SKM-1 treated with dmso at 0.1 percent for 144 hours (cell line): Measurements from ENCODE around the gene RTN4R.
"Not testable (repeated sequence)": the region's sequence is repeated elsewhere in the genome, so short reads cannot be mapped to it uniquely, and the experiment has no call there.

Source experiments
- DNase-seq: peaks from one replicate; lab custom pipeline; 2025; ENCODE audit not compliant: unreplicated experiment; lab: John Stamatoyannopoulos, UW

RTN4R gene

GRCh38 chr22:20272700-20273099, 4.6 kb upstream of the RTN4R start:
- DNase-seq: no peak

DNA sequence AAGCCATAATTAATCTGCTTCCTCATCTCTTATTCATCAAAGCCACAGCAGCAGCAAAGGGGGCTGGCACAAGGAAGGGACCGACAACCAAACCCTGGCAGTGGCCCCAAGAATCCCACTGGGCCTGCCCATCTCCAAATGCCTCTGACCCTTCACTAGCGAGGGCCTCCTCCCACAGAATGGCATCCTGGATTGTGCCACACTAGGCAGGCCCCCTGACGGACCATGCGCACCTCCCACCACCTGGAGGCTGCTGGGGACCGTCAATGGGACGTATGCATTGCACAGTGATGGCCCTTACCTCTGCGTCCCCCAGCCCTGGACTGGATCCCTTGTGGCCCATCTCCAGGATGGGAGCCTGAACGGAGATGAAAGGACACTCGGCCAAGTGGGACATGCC, 4.1 kb upstream of the RTN4R start:
- no peak for DNase-seq

DNA sequence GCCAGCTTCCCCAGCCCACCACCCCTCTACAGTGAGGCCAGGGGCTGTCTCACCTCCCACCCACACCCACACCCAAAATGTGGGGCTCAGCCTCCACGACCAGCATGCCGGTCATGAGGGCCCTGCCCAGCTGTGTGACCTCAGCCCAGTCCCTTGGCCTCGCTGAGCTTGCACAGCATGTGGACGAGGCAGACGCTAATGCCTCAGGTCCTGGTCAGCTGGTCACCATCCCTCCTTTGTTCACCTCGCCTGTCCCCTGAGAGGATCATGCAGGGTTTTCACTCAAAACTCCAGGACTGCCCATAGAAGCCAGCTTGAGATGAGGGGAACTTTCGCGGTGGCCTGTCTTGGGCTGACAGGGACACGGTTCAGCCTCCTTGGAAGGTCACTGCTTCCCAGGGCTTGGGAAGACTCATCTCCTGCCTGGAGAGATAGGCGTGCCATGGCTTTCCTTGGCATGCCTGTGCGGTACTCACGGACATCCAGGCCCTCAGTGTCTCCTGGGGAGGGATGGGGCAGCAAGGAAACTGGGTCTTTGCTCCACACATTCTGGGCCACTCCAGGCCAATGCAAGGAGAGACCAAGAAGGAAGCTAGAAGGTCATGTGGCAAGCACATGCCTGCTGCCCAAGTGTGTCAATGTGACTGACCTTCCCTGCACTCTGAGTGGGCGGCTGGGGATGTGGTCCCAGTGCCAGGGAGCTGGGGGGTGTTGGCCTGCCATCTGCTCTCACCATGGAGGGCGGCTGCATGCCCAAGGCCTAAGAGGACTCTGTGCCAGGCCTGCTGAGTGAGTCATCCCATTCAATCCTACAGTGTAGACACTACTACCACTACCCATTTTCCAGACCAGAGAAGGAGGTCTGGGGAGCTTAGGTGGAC, 3.2 kb upstream of the RTN4R start:
- no peak for DNase-seq

- DNase-seq: not testable (repeated sequence)
These were observed 2.3 kb upstream of the RTN4R start for GRCh38 chr22:20270190-20271113.

DNA sequence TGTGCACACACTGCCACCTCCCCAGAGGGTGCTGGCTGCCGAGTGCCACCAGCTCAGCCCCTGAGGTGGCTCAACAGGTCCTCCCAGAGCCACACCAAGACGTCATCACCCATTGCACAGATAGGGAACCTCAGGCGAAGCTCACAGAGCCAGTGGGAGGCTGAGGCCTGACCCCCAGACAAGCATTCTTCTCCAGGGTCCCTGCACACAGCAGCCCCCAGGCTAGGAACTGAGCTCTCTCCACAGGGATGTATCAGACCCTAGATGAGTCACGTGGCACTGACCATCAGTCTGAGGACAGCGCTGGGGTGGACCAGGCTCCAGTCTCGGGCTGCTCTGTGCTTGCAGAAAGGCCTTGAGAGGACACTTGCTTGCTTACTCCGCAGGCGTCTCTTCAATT, 1.6 kb upstream of the RTN4R start:
- DNase-seq: not testable (repeated sequence)

DNA sequence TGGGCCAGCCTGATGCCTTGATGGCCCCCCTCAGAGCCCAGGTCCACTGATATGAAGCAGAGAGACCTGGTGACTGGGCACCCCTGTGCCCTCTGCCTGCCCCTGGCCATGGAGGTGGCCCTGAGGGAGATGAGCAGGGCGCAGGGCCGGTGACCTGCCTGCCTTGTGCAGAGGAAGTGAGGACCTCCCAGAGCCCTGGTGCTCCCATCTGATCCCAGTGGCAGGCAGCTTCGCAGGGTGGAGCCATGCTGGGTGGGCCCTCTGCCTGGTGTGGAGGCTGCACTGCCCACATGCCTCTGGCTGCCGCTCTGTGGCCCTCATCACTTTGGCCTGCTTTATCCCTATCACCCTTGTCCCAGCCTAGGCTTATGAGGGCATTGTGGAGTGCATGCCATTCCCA, 1.1 kb upstream of the RTN4R start:
- DNase-seq: not testable (repeated sequence)

DNA sequence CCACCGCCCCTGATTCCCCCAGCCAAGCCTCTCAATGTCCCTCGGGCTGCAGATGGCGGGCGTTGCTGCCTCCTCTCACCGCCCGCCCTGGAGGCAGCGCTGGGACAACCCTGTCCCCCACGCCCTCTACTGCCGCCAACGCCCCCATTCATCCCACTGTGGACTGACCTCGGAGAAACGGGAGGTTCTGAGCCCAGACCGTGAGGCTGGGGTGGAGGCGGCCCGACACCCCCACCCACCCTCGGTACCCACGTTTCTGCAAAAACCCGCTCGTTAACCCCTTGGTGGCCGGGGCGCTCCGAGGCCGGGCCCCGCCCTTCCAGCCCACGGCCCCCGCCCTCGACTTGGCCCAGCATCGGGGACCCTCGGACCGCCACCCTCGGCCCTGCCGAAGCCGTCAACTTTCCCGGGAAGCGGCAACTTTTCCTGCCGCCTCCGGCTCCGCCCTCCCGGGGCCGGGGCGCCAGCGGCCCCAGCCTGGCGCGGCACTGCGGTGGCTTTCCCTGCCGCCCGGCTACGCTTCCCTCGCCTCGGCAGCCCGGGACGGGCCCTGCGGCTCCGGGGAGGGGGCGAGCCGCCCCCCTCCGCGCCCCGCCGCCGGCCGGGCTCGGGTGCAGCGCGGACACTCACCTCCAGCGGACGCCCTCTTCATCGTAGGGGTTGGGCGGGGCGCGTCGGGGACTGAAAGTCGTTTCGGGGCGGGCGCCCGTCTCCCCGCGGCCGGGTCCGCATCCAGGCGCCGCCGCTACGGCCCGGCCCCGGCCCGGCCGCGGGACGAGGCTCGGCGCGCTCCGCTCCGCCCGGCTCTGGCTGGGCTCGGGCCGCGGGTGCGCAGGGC, 458 bp downstream of the RTN4R start:
- no peak for DNase-seq

DNA sequence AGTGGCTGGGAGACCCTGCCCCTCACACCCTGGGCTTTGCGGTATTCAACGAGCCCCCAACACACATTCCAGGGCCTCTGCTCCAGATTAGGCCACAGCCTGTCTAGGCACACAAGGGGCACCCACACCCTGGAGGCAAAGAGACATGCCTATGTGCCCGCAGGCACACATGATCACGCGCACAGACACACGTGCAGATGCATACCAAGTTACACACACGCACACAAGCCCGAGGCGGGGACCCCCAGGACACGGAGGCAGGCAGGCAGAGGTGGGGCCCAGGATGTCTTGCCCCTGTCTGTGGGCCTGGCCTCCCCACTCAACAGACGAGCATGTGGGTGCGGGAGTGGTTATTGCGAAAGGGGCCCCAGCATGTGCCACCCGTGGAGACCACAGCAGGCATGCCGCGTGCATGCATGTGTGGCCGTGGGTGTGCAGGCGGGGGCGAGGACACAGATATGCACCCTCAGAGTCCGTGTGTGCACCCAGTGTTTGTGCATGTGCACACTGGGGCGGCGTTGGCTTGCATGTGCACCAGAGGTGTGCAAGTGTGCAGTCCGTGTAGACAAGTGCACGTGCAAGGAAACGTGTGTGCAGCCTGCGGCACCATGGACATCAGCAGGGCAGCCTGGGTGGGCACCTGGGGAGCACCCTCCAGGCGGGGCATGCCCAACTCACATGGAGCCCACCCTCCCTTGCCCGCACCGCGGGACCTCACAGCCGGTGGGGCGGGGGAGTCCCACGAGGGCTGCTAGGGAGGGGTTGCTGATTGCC, 1.3 kb downstream of the RTN4R start:
- DNase-seq: not testable (repeated sequence)

GRCh38 chr22:20265772-20266666, 2.1 kb downstream of the RTN4R start:
- DNase-seq: not testable (repeated sequence)

DNA sequence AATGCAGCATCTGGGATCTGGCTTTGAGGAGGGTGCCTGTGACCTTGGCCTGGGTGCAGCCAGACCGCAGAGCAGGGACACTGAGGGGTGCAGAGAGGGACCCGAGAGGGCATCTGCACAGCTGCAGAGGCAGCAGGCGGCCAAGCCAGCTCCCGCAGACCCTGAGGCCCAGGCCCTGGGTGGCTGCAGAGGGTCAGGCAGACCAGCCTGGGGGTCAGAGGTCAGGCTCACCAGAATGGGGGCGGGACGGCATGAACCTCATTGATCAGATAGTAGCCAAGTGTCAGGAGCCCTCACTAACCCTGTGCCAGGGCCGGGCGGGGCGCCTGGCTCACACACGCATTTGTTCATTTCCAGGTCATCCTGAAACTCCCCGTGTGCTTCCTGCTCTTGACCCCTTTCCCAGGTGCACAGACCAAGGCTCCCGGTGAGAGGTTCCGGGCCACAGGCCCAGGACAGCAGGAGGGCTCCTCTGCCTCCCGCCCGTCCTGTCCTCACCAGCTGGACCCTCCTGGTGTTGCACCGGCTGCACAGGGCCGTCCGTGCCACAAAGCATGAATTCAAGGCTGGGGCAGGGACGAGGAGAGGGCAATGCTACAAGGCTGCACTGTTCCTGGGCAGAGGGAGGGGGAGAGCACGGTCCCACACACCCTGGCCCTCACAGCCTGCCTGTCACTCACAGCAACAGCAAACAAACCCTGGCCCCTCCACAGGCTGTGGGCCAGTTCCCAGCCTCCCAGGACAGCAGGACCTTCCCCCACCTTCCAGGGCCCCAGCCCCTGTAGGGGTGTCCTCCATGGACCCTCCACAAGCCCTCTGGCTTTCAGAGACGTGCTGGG, 3.3 kb downstream of the RTN4R start:
- no peak for DNase-seq

DNA sequence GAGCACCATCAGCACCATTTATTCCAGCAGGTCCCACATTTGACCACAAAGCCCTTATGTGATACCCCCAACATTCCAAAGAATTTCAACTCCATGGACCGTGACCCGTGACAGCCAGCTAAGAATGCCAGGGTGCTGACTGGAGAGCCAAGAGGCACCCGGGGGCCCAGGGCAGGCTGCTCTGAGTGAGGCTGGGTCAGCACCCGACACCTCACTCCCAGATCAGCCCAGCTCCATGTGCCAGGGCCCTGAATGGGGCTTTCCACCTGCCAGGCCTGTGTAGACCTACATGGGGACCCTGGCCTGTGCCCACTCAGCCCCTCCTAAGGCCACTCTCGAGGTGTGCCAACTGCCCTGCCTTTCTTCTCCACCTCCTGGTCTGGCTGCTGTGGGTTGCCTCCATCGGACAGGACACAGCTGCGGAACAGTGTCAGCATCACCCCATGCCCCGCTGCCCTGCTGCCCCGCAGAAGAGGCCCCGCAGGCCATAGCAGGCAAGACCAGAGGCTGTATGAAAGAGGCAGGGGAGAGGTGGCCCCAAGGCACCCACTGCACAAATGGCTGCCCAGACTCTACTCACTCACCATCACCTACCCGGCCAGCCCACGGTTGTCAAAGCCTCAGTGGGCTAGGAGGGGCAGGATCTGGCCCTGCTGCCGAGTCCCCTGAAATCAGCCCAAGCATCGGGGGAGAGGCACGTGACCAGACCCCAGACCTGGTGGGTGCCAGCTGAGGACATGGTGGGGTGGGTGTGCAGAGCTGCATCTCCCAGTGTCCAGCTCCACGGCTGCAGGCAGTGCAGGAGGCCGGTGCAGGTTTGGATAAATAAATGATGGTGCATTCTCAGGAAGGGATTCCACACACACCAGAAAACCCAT, 4.5 kb downstream of the RTN4R start:
- DNase-seq: not testable (repeated sequence)

DNA sequence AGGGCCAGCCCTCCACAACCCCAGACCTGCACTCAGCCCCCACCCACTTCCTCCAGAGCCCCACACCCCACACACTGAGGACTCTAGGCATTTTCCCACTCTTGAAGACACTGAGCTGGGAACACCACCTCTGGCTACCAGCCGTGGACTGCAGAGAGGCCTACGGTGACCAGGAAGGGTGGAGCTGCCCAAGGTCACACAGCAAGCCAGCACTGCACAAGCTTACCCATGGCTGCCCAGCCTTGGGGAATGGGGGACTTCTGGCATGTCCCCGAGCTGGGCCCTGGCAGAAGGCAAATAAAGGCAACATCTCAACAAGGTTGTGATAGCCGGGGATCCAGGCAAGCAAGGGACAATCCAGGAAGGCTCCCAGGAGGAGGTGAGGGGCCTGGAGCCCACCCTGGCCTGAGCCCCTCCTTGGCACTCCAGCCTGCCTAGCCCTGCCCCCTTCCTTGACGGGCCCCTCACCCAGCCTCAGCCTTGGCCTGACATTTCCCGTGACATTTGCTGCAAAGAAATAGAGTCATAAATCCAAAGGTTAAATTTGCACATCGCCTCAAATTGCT, 5.5 kb downstream of the RTN4R start:
- DNase-seq: no peak

DNA sequence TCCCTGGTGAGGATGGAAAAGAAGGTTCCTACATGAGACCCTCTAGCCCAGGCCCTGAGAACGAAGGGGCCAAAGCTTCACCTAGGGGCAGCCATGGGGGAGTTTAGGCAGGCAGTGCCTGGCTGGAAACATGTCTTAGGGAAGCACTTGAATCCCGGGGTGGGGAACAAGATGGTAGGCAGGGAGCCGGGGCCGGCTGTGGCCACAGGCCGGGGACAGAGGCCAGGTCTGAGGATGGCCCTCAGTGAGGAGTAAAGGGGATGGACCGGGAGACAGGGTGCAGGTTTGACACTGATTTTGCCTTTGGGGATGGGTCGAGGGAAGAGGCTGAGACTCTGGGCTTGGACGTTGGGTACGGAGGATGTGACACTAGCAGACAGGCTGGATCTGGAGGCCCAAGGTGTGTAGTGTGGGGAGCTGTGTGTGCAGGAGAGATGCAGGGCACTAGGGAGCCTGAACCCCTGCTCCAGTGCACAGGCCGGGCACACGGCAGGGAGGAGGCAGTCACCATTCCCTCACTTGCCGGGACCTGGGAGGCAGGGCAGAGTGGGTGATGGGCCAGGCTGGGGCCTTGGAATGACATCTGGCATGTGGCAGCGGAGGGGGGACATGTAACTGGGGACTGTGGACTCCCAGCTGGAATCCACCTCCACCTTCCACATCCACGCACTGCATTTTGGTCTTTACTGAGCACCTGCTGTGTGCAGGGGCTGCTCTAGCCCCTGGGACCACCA, 6.1 kb downstream of the RTN4R start:
- no peak for DNase-seq

DNA sequence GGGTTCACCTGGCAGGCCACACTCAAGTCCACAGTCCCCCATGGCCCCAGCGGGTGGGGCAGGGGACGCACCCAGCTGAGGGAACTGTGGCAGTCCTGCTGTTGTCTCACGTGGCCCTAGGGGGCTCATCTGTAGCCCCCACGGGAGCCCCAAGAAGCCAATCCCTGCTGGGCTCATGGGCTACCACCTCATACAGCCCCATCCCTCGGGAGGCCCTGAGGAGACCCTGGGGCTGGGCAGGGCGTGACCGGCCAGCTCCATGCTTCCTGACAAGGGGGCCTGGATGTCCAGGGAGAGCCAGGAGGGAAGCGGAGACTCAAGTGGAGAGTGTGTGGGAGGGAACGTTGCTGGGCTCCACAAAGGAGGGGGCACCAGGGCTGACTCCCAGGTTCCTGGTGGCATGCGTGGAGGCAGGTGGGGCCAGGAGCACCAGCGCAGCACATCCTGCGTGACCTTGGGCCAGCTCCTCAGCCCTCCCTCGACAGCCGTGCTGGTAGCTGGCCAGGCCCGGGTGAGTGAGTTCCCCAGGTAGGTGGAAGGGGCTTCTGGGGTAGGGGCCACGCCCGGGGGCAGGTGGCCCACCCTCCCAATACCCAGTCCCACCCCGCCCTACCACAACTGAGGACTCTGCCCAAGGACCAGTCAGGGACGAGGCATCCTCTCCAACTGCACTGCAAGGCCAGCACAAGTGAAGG, 7.9 kb downstream of the RTN4R start:
- DNase-seq: no peak

- no peak for DNase-seq
These were observed 8.8 kb downstream of the RTN4R start for GRCh38 chr22:20259327-20259688.
